Omental fat pad (tissue), 4 donors: ENCODE data around the gene ARID3B. TPM values are rescaled to one million over a fixed set of nuclear protein-coding genes. Genes with fewer than 3 reads are reported as not detected.

Source experiments
- ATAC-seq: fragments of 150-250 bp; one replicate; pipeline ENCODE4 v1.9.1; 2016; ENCODE audit warnings: mild to moderate bottlenecking, moderate library complexity; ENCODE audit not compliant: low FRiP score
- DNase-seq: peaks from one replicate; pipeline ENCODE4 v3.0.0-alpha.2; 2019; ENCODE audit warnings: low spot score
- total RNA-seq, 4 donors: library from RNA; depleted of rRNA; stranded (reverse); fragments of >200 nt; gene quantifications; one replicate each; pipeline ENCODE4 v1.1.0, GENCODE V29; 2016
- TF ChIP-seq, protein P1 (sequence below), 3 donors: fragments of 450-650 bp; IDR thresholded peaks; one replicate each; pipeline ENCODE4 v1.5.1; 2016 to 2017; ENCODE audit warnings: antibody characterized with exemption in 3 of 3, mild to moderate bottlenecking in 3 of 3, moderate library complexity in 2 of 3

ARID3B gene
- total RNA-seq, 4 donors from 2014 or later, result 2.2 to 16.9 (median 4.3) TPM

- ATAC-seq (no peak), DNase-seq (no peak)
- TF ChIP-seq, protein P1, sequence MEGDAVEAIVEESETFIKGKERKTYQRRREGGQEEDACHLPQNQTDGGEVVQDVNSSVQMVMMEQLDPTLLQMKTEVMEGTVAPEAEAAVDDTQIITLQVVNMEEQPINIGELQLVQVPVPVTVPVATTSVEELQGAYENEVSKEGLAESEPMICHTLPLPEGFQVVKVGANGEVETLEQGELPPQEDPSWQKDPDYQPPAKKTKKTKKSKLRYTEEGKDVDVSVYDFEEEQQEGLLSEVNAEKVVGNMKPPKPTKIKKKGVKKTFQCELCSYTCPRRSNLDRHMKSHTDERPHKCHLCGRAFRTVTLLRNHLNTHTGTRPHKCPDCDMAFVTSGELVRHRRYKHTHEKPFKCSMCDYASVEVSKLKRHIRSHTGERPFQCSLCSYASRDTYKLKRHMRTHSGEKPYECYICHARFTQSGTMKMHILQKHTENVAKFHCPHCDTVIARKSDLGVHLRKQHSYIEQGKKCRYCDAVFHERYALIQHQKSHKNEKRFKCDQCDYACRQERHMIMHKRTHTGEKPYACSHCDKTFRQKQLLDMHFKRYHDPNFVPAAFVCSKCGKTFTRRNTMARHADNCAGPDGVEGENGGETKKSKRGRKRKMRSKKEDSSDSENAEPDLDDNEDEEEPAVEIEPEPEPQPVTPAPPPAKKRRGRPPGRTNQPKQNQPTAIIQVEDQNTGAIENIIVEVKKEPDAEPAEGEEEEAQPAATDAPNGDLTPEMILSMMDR (IDR thresholded peaks at IDR 0.05), result no peak
Observed at GRCh38 chr15:74613953-74614743, 73.1 kb downstream of the ARID3B start.

DNA sequence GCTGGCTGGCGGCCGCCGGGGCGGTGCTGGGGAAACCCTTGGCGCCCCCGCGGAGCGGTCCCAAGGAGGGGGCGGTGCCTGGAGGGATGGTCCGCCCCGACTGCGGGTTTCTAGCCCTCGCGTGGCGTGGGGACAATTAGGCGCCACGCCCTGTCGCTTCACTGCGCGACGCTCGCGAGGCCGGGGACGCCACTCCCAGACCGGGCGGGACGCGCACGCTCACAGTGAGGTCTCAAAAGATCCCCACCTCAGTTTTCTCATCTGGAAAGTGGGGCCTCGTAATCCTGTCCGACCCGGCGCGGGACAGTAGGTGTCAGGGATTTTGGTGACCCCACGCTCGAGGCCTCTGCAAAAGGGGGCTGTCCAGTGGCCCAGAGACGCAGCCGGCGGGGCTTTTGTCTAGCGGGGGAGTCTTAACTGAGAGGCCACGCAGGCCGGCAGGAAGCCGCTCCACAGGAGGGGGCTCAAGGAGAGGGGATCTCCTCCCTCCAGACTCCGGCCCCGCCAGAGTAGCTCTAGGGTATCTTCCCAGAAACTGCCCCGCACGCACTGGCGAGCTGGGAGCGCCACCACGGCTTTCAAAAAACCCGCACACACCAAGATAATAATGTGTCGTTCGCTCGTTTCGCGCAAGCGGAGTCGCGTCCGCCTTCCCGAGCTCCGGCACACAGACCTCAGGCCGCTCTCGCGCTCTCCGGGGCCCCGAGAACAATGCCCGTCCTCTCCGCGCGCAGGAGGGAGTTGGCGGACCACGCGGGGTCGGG lies 73.9 kb downstream of the ARID3B start:
- peak; percentile 48 for DNase-seq
- TF ChIP-seq, protein P1 (IDR thresholded peaks at IDR 0.05), result no peak
- ATAC-seq, result peak; percentile 82

DNA sequence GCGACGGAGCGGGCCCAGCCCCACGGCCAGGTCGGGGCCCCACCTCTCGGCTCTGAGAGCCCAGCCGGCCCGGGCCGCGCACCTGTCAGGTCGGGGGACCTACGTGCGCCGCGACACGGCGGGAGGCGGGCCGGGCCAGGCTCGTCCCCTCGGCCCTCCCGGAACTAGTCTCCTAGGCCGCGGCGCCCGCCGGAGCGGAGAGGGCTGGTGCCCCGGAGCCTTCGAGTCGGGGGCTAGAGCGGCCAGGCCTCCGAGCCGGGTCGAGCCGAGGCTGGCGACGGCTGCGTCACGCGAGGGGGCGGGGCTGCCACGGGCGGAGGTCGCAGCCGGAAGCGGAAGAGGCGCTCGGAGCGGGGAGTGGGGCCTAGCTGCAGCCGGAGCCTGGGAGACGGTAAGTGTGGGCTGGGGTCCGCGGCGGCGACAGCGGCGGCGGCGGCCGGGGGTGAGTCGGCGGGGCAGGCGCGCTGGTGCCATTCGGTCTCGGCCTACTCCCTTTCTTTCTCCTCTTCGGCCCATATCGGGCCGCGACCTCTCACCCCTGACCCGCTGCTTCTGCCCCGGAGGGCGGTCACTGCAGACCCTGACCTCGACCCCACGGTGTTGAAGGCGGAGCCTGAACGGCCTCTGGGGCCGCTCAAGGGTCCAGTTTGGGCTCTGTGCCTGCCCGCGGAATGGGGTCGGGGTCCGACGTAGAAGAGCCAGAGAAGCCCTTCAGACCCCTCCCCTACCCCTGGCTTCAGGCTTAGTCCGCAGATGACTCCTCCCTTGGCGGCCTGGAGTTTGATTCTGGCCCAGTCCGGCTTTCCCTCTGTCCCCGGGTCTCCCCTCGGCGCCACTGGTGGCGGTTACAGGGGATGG lies 74.7 kb downstream of the ARID3B start, which contains the start of gene CLK3:
Gene CLK3 (plus strand): TSS at position 329 of the 858 bp plus-strand sequence. CDS start 3,361 bp downstream, outside the sequence.
- TF ChIP-seq, protein P1 (IDR thresholded peaks at IDR 0.05), result no peak
- DNase-seq (peak; percentile 83), ATAC-seq (peak; percentile 86)

DNA sequence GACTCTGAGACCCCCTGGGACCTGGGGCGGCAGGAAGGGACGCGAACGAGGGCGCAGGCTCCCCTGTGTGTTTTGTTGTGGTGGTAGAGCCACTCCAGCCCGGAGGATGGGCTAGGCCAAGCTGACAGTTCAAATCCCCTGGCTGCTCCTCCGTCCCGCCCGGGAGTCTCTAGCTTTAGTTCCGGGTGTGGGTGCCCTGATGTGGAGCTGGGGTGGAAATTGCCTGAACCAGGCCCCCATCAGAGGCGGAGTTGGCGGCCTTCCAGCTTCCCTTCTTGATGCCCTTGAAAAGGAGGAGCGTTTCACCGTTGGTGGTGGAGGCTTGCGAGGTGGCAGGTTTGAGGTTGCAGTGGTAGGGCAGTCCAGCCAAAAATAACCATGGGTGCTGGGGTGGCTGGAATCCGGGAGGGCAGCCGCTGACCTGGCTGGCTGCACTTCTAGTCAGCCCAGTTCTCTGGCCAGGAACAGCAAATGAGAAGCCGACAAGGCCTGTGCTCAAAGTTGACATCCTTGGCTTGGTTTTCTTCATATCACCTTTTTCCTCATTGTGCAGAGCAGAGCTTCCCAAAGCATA lies 75.4 kb downstream of the ARID3B start:
- TF ChIP-seq, protein P1 (IDR thresholded peaks at IDR 0.05), result no peak
- DNase-seq (peak; percentile 64), ATAC-seq (no peak)

DNA sequence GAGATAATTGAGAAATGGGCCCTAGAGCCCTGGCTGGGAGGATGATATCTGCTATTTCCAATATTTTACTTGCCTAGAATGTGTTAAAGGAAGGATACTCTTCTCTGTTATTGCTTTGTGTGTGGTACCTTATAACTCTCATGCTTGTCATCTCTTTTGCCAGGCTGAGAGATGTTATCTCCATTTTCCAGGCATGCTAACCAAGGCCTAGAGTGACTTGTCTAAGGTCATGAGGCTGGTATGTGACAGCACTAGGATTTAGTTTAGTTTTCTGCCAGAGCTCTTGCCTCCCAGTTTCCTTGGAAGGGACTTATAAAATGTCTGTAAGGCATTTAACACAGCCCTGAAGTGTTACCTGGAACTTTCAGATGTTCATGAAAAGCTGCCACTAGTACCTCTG lies 76.0 kb downstream of the ARID3B start:
- ATAC-seq (no peak), DNase-seq (no peak)
- TF ChIP-seq, protein P1 (IDR thresholded peaks at IDR 0.05), result no peak

DNA sequence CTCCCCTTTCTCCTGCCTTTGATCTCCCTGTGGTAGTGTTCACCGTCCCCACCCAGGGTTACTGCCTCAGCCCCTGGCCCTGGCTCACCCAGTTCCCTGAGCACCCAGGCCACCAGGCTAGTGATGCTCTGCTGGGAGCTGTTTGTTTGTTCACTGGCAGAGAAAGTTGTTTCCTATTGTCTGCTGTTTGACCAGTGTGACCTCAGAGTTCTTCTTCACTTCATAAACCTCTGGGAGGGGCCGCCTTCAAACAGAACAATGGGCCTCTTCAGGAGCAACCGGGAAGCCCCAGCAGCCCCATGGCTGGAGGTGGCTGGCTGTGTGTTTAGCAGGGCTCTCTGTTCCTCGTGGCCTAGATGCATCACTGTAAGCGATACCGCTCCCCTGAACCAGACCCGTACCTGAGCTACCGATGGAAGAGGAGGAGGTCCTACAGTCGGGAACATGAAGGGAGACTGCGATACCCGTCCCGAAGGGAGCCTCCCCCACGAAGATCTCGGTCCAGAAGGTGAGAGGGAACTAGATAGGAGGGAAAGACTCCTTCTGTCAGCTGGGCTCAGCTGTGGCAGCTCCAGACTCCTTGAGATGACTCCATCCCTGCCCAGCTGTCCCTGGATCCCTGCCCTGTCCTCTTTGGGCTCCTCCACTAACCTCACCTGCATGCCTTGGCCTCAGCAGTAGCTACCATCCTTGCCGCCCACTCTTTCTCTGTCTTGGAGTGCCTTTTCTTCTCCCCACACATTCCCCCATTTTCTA lies 78.0 kb downstream of the ARID3B start:
- DNase-seq (no peak), ATAC-seq (no peak)
- TF ChIP-seq, protein P1 (IDR thresholded peaks at IDR 0.05), result no peak
